NOMO-1 (cell line): Measurements from ENCODE around the gene PPP4R1.

ENCODE experiments used
- DNase-seq, 2 experiments: peaks; one replicate each; lab custom pipeline; 2025; ENCODE audit not compliant: unreplicated experiment in 2 of 2; lab: John Stamatoyannopoulos, UW

The PPP4R1 gene

DNA sequence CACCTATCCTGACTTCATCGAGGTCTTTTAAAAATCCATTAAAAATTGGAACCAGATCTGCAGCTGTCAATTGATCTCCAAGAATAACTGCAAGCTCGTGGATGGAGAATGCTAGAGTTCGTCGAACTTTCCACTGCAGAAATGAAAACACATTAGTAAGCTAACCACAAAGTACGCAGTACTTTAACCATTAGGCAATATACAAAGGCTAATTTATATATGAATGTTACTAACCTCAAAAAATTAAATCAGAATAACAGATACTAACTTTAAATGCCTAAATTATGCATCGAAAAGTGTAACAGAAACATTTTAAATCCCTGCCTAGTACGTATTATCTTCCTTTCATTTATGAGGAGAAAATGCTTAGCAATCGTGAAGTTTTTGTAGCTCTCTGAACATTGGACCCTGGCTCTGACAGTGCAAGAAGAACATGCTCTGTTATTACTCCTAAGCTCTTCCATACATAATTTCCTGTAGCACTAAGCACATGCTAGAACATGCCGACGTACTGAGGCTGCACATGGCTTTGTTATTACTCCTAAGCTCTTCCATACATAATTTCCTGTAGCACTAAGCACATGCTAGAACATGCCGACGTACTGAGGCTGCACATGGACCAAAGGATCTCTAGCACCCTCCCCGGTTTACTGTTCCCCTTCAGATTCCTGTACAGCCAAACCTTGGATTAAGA is 57.0 kb downstream of the PPP4R1 start:
- DNase-seq: no peak

DNA sequence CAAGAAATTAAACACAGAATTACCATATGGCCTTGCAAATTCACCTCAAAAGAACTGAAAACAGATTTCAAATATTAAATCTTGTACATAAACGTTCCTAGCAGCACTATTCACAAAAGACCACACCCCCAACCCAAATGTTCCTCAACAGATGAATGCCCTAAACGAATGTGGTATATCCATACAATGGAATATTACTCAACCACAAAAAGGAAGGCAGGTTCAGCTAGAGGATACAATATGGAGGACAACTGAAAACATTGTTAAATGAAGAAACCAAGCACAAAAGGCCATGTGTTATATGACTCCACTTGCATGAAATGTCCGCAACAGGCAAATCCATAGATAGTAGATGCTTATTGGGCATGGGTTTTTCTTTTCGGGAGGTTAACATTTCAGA is 61.7 kb downstream of the PPP4R1 start:
- no peak for DNase-seq

DNA sequence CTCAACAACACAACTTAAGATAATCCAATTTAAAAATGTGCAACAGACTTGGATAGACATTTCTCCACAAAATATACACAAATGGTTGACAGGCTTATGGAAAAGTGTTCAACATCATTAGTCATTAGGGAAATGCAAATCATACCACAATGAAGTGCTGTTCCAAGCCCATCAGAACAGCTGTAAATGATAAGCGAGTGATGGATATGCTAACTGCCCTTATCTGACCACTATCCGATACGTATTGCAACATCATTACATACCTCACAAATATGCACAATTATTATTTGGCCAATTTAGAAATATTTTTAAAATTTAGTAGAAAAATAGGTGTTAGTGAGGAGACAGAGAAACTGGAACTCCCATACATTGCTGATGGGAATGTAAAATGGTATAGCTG is 62.2 kb downstream of the PPP4R1 start:
- DNase-seq: no peak

DNA sequence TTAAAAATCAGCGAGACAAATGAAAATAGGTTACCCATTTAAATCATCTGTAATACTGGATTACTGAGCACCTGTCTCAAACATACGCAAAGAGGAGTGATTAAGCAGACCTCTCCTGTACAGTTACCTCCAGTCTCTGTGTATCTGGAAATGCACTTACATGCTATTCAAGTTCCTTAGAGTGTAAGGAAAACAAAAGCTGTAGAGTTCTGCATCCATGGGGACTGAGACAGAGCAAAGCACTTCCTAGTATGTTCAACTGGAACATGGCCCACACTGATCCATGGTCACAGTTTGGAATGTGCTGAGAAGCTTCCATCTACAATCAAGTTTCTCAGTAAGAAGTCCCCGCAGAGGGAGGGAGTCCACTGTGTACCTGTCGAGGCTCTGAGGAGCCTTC is 63.9 kb downstream of the PPP4R1 start:
- no peak for DNase-seq

DNA sequence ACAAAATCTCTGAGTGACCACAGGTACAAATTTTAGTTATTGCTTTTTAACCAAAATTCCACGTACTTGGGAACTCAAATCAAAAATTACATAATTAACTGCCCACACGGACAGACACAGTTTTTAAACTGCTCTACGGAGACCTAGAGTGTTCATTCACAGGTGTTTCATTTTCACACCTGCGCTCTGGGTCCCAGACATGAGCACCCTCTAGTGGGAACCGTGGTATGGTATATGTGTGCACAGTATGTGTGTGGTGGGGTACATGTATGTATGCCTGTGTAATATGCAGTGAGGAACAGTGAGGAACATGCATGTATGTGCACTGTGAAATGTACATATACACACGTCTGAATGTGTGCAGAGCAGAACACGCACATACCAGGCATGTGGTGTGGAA is 65.0 kb downstream of the PPP4R1 start:
- no peak for DNase-seq

DNA sequence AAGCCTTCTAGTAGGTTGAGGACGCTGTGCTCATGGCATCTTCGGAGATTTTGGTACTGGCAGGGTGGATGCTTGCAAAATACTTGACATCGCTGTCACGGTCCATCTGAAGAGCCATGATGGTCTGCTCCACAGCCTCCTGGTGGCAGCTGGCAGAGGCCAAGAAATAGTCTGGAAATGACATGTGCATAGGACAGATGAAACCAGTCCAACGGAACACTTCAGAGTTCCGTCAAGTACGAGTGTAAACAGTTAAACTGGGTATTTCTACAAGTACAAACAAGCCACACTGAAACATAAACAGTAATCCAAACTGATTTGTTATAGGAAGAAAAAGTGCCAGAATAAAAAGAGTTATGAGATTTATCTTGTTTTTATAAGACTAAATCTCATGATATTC is 66.6 kb downstream of the PPP4R1 start:
- DNase-seq: no peak

DNA sequence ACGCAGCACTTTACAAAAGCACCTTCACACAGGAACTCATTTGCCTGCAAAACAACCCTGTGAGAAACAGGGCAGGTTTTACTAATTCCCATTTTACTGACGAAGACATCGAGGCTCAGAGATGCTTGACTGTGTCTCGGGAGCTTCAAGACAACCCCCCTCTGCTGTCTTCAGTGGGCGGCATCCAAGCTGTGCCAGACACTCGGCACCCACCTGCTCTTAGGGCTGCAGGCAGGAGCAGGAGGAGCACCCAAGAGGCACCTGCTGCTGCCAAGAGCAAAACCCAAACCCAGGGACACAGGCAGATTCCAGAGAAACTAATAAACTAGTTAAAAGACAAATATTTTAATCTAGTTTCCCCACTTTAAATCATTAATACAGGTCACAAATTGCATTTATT is 67.9 kb downstream of the PPP4R1 start:
- no peak for DNase-seq

DNA sequence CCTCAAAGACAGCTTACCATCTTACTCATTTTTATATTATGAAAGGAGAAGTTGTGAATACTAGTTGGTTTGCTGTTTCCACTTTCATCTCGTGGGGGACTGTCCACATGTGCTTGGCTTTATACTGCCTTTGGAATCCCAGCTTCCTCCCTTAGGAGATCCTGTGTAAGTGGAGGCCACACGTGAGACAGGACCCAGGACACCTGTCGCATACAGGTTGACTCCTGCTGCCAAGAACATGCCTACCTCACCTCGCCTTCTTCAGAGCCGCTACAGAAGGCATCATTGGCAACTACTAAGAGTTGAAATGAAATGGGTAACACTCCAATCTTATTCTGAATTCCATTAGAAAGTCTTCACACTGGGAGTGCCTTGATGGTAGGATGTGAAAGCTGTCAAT is 69.3 kb downstream of the PPP4R1 start:
- DNase-seq: no peak

DNA sequence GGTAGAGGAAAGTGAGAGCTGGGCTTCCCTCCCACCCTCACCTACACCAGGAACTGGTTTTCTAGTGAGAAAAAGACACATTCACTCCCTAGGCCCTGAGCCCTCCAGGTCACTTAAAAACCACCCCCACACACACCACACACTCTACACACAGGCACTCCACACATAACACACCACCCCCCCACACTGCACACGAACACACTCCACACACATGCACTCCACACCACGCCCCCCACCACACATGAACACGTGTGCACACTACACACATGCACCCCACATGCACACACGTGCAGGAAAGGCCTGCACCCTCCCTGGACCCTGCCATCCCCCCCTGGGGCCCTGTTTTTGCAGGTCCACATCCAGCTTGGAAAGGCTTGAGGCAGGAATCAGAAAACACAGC is 71.4 kb downstream of the PPP4R1 start:
- DNase-seq: no peak

DNA sequence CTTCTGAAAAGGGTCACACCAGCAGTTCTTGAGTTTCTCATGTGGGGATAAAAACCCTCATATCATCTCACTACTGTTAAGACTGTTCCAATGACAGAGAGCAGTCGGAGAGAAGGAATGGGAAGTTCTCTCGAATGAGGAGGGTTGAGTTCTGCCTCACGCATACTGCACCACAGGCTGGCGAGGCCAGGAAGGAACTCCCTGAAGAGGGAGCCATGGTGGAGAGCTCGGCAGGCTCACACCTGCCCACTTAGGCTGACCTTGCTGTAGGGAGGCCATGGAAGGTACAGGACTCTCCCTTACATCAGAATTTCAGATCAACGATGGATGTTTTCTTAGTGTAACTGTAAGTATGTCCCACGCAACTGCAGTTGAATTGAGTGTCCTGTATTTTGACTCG is 74.4 kb downstream of the PPP4R1 start:
- no peak for DNase-seq

DNA sequence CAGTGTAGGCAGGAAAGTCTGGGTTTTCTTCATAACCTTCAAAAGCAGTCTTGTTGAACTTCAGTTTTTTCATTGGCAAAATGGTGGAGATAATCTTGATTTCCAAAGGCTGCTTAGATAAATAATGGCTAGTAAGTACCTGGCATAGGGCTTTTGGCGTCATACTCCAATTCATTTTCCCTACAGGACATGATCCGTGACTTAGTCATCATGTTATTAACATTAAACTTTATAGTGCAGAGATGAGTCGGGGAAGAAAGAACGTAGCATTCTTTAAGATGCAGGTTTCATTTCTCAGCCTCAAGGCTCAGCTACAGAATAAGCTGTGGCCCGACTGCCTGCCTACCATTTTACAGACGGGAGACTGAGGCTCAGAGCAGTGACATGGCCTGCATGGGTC is 75.1 kb downstream of the PPP4R1 start:
- DNase-seq: no peak

DNA sequence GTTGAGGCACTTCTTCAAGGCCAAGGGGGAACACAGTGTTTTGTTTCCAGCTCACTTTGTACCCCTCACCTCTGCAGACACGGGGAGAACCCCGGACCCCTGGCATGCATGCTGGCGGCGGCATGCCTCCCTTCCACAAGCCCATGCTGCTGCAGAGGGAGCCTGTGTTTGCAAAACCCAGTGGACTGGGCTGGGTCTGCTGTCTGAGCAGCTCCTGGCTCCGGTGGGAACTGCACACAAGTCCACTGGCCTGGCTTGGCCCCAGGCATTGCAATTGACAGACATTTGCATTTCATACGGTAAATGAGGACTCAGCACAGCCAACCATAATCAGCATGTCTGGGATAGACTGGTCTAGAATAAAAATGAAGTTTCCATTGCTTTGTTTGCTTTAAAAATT is 76.7 kb downstream of the PPP4R1 start:
- no peak for DNase-seq

DNA sequence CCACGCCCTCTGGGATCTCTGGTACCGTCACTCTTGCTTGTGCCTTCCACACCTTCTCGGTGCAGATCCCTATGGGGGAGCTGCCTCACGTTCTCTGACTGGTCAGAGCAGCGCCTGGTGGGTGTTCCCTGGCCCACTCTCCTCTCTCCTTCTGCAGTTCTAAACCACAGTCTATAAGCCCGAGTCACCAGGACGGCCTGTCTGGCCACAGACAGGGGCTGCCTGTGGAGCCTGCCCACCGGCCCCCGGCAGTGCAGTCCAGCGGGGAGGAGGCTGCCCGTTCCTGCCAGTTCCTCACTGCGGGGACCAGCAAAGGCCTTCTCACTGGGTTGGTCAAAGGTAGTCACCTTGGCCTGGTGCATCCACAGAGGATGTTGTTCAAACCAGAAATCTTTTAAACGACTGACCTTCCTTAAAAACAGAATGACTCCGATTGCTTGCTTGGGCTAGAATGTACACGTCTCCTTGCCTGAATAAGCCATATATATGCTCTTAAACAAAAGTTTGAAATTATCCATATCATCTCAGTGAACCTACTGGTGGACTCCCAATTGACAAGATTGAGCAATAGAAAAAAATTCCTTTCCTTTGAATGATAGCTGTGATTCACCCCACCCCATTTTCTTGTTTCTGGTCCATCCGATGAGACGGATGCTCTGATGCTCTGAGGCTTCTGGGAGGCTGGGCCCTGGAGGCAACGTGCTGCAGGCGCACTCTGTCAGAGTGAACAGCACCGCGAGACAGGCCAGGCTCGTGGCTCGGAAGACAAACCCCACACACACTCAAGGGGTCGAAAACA is 77.8 kb downstream of the PPP4R1 start:
- DNase-seq: no peak

DNA sequence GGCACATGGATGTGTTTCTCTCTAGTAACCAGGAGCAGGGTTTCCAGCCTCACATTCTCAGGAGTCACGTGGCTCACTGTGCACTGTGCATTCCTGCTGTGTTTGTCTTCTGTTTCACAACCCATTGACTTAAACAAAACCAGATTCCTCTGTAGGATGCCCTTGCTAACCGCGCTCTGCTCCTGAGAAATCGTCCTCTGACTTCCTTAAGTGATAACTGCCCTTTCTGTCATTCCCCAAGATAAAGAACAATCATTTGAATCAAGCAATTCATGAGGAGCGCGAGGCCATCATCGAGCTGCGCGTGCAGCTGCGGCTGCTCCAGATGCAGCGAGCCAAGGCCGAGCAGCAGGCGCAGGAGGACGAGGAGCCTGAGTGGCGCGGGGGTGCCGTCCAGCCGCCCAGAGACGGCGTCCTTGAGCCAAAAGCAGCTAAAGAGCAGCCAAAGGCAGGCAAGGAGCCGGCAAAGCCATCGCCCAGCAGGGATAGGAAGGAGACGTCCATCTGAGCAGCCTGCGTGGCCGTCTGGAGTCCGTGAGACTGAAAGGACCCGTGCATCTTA is 78.8 kb downstream of the PPP4R1 start:
- DNase-seq: no peak

DNA sequence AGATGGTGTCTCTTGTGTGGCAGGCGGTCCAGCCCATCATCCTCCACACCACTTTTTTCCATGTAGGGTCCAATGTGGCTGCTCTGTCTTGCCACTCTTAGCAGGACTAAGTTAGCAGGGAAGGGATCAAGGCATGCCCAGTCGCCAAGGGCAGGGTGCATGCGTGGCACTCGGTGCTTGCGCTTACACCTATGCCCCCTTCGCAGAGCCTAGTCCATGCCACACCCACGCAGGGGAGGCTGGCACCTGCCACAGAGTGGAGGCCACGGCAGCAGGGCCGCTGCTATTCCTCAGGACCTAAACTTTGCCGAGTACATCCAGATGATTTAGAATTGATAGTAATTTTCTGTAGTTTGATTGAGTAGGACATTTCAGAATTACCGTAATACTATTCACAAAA is 79.5 kb downstream of the PPP4R1 start:
- DNase-seq: no peak

DNA sequence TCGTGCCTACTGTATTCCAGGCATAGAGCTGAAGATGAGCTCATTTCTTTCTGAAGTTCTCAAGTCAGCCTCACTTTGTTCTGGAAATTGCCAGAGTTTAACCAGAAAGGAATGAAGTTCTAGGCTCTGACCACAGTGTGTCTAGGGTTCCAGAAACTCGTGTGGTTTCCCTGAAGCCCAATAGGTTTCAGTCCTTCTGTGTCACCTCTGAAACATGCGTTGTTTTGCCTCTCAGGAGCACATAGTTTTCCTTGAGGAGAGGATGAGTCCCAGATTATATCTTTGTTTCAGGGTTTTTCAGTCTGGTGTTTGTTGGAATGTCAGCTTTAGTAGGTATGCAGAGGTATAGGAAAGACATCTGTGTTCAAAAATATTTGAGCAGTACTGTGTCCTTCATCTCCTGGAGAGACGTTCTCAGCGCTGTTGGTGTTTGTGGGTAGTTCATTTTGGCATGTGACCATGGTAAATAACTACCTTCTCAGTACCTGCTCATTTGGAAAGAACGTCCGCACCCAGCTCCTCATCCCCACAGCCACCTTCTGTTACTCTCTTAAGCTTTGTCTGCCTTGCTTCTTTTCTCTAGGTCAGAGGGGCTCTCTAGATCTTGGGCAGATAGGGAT is 82.5 kb downstream of the PPP4R1 start:
- DNase-seq: no peak

DNA sequence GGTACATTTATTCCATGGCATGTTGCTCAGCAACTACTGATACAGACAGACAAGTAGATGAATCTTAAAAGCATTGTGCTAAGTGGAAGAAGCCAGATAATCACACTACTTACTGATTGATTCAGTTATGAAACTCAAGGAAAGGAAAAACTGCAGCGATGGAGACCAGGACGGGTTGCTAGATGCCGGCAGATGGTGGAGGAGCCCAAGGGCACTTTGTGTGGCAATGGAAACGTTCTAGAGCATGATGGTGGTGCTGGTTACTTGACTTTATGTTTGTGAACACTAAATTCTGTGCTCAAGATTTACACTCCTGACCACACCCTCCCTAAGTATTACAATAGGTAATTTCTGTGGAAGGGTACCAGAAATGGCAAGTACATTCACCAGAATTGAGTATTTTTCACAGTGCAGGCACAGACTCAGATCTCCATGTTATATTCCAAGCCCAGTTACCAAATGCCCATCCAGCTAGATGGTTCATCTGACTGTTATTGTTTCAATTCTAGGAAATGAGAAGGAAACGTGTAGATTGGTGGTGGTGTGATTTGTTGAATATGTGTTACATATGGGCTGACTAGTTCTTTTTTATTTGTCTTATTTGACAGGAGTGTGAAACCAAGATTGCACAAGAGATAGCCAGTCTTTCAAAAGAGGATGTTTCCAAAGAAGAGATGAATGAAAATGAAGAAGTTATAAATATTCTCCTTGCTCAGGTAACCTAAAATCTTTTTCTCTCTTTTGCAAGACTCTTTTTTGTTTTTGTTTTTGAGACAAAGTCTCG is 83.9 kb downstream of the PPP4R1 start:
- peak in 1 of 2 experiments; percentile 78 for DNase-seq

DNA sequence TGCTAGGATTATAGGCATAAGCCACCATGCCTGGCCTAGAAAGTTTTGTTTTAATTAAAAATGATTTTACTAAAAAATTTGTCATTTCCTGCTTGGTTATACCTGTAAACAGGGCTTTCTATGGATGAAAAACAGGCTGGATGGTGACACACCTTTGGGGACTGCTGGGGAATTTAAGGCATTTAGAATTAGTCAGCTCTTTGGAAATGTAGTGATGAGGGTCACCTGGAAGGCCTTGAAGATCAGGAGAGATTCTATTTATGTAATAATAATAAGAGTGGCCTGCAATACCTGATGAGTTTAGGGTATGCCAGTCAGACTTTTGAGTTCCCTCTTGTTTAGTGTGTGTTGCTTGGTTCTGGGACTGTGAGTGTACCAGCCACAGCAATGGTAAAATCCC is 87.9 kb downstream of the PPP4R1 start:
- no peak for DNase-seq

DNA sequence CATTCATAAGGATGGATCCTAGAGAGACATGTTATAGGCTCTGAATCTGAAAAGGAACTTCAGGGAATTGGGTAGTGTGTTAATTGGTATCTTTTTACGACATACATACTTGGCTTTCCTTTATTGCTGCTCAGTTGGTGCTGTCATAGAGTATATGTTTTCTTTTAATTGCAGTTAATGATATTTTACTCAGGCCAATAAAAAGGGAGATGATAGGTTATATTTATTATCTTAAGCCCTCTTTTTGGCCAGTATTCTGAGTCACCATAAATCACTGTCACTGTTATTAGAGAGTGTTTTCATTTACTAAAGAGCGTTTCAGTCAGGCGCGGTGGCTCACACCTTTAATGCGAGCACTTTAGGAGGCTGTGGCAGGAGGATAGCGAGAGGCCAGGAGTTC is 91.4 kb downstream of the PPP4R1 start:
- DNase-seq: no peak

DNA sequence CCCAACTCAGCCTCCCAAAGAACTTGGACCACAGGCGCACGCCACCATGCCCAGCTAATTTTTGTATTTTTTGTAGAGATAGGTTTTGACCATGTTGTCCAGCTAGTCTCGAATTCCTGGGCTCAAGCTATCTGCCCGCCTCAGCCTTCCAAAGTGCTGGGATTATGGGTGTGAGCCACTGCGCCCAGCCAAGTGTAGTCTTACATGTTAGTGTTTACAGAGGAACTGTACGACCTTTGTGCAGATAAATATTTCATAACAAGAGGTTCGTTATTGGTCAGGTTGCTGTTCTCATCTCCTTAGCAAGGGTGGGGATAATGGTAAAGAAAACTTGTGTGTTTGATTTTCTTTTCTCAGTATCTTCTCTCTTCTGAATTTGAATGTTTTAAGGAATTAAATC is 92.6 kb downstream of the PPP4R1 start:
- DNase-seq: no peak

DNA sequence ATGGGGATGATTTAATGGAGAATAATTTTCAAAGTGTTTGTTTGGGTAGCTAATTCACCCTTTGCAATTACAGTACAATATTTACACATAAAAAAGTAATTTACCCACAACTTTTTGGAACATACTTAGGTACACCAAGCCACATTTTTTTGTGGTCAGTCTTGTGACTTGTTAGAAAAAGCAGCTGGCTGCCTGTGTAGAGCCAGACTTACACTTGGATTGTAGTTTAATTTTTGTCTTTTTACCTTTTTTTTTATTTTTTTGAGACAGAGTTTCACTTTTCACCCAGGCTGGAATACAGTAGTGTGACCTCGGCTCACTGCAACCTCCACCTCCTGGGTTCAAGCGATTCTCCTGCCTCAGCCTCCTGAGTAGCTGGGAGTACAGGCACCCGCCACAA is 93.7 kb downstream of the PPP4R1 start:
- DNase-seq: no peak
